WTC11 (cell line): ENCODE measurements around the gene SDR42E2. TPM values are rescaled to one million over a fixed set of nuclear protein-coding genes. Genes with fewer than 3 reads are reported as not detected.

Source experiments
- ATAC-seq: fragments of 200-7000 bp; cut with Tn5 transposase; 2 replicates; pipeline ENCODE4 v1.10.0; 2021; ENCODE audit warnings: mild to moderate bottlenecking, moderate library complexity
- CTCF ChIA-PET: fragments of 300-600 bp; sonication (Branson Sonifier 250); formaldehyde crosslinking; loops from one replicate; lab custom pipeline; 2021; ENCODE audit warnings: antibody characterized with exemption; lab: Charles Lee
- POLR2A ChIA-PET: fragments of 350-600 bp; sonication (Branson Sonifier 250); formaldehyde crosslinking; loops from one replicate; lab custom pipeline; 2021; ENCODE audit warnings: antibody characterized with exemption; lab: Charles Lee
- DNase-seq: peaks from one replicate; pipeline ENCODE4 v3.0.0; 2021; ENCODE audit warnings: low spot score
- H3K27ac Mint-ChIP-seq: 2 replicates; pipeline ENCODE4 v1.8.0; 2021; ENCODE audit warnings: mixed read lengths
- H3K27me3 Mint-ChIP-seq: 2 replicates; pipeline ENCODE4 v1.8.0; 2021; ENCODE audit warnings: low read depth, mild to moderate bottlenecking, moderate library complexity, mixed read lengths
- H3K36me3 Mint-ChIP-seq: 2 replicates; pipeline ENCODE4 v1.8.0; 2021; ENCODE audit warnings: mixed read lengths
- H3K4me1 Mint-ChIP-seq: 2 replicates; pipeline ENCODE4 v1.8.0; 2022; ENCODE audit warnings: mixed read lengths
- H3K4me3 Mint-ChIP-seq: 2 replicates; pipeline ENCODE4 v1.8.0; 2021; ENCODE audit warnings: mild to moderate bottlenecking, moderate library complexity, mixed read lengths
- H3K9me3 Mint-ChIP-seq: 2 replicates; pipeline ENCODE4 v1.8.0; 2021; ENCODE audit warnings: mixed read lengths
- CREM ChIP-seq: sonication (generic); formaldehyde crosslinking; IDR thresholded peaks from 2 replicates; pipeline ENCODE4 v1.8.1; 2022; ENCODE audit warnings: mild to moderate bottlenecking, missing genetic modification reagents, moderate library complexity
- ELF4 ChIP-seq: sonication (generic); formaldehyde crosslinking; IDR thresholded peaks from 2 replicates; pipeline ENCODE4 v1.8.1; 2022; ENCODE audit warnings: low read depth, mild to moderate bottlenecking, moderate library complexity, missing genetic modification reagents
- ETV6 ChIP-seq: sonication (generic); formaldehyde crosslinking; IDR thresholded peaks from 2 replicates; pipeline ENCODE4 v1.8.1; 2022; ENCODE audit warnings: mild to moderate bottlenecking, missing genetic modification reagents
- GTF2I ChIP-seq: fragments of 250-450 bp; sonication (Bioruptor Pico); conservative IDR thresholded peaks from 2 replicates; pipeline ENCODE4 v1.4.0; 2021; ENCODE audit warnings: mild to moderate bottlenecking
- NFE2L1 ChIP-seq: sonication (generic); formaldehyde crosslinking; IDR thresholded peaks from 2 replicates; pipeline ENCODE4 v1.8.1; 2023; ENCODE audit warnings: missing genetic modification reagents
- NFYB ChIP-seq: sonication (generic); formaldehyde crosslinking; conservative IDR thresholded peaks from 2 replicates; pipeline ENCODE4 v1.8.0; 2022; ENCODE audit warnings: low read depth, missing genetic modification reagents
- NR2C2 ChIP-seq: sonication (generic); formaldehyde crosslinking; IDR thresholded peaks from 2 replicates; pipeline ENCODE4 v1.8.0; 2022; ENCODE audit warnings: mild to moderate bottlenecking, missing genetic modification reagents
- SOX15 ChIP-seq: fragments of 250-450 bp; sonication (Bioruptor Pico); IDR thresholded peaks from 2 replicates; pipeline ENCODE4 v1.9.0; 2021; ENCODE audit warnings: mild to moderate bottlenecking
- TEAD1 ChIP-seq: sonication (generic); formaldehyde crosslinking; IDR thresholded peaks from 2 replicates; pipeline ENCODE4 v1.8.0; 2022; ENCODE audit warnings: mild to moderate bottlenecking, missing genetic modification reagents
- TEAD4 ChIP-seq: sonication (generic); formaldehyde crosslinking; IDR thresholded peaks from 2 replicates; pipeline ENCODE4 v1.8.0; 2022; ENCODE audit warnings: mild to moderate bottlenecking, missing genetic modification reagents
- ZNF138 ChIP-seq: sonication (generic); formaldehyde crosslinking; conservative IDR thresholded peaks from 2 replicates; pipeline ENCODE4 v1.8.1; 2022; ENCODE audit warnings: mild to moderate bottlenecking, moderate library complexity, missing genetic modification reagents
- ZNF219 ChIP-seq: sonication (generic); formaldehyde crosslinking; IDR thresholded peaks from 2 replicates; pipeline ENCODE4 v1.8.0; 2023; ENCODE audit warnings: missing genetic modification reagents, mild to moderate bottlenecking, borderline replicate concordance
- ZNF232 ChIP-seq: sonication (generic); formaldehyde crosslinking; IDR thresholded peaks from 2 replicates; pipeline ENCODE4 v1.8.0; 2022; ENCODE audit warnings: mild to moderate bottlenecking, missing genetic modification reagents
- ZNF416 ChIP-seq: fragments of 250-450 bp; sonication (Bioruptor Pico); IDR thresholded peaks from 2 replicates; pipeline ENCODE4 v1.9.0; 2021; ENCODE audit warnings: mild to moderate bottlenecking, inconsistent platforms
- ZNF671 ChIP-seq: fragments of 250-450 bp; sonication (Bioruptor Pico); IDR thresholded peaks from 2 replicates; pipeline ENCODE4 v1.8.0; 2021; ENCODE audit warnings: mild to moderate bottlenecking
- total RNA-seq: library from RNA; stranded (reverse); gene quantifications from 3 replicates; pipeline ENCODE4 v1.2.3, GENCODE V29; 2021
- TF ChIP-seq, protein P1 (sequence below): sonication (generic); formaldehyde crosslinking; IDR thresholded peaks from 2 replicates; pipeline ENCODE4 v1.8.1; 2022; ENCODE audit warnings: mild to moderate bottlenecking, missing genetic modification reagents, moderate library complexity, borderline replicate concordance
- TF ChIP-seq, protein P2 (sequence below): sonication (generic); formaldehyde crosslinking; IDR thresholded peaks from 2 replicates; pipeline ENCODE4 v1.8.1; 2023; ENCODE audit warnings: mild to moderate bottlenecking, missing genetic modification reagents
- TF ChIP-seq, protein P3 (sequence below): sonication (generic); formaldehyde crosslinking; IDR thresholded peaks from 2 replicates; pipeline ENCODE4 v1.8.1; 2023; ENCODE audit warnings: mild to moderate bottlenecking, missing genetic modification reagents, moderate library complexity
- TF ChIP-seq, protein P4 (sequence below): sonication (generic); formaldehyde crosslinking; IDR thresholded peaks from 2 replicates; pipeline ENCODE4 v1.8.0; 2022; ENCODE audit warnings: mild to moderate bottlenecking, missing genetic modification reagents
- TF ChIP-seq, protein P5 (sequence below): fragments of 250-450 bp; sonication (Bioruptor Pico); IDR thresholded peaks from 2 replicates; pipeline ENCODE4 v1.9.0; 2021; ENCODE audit warnings: mild to moderate bottlenecking
- TF ChIP-seq, protein P6 (sequence below): sonication (generic); formaldehyde crosslinking; IDR thresholded peaks from 2 replicates; pipeline ENCODE4 v1.8.1; 2022; ENCODE audit warnings: low read depth, mild to moderate bottlenecking, moderate library complexity, missing genetic modification reagents, borderline replicate concordance

Gene SDR42E2
- total RNA-seq, 1 experiment from 2014 or later, result 0.13 TPM

DNA sequence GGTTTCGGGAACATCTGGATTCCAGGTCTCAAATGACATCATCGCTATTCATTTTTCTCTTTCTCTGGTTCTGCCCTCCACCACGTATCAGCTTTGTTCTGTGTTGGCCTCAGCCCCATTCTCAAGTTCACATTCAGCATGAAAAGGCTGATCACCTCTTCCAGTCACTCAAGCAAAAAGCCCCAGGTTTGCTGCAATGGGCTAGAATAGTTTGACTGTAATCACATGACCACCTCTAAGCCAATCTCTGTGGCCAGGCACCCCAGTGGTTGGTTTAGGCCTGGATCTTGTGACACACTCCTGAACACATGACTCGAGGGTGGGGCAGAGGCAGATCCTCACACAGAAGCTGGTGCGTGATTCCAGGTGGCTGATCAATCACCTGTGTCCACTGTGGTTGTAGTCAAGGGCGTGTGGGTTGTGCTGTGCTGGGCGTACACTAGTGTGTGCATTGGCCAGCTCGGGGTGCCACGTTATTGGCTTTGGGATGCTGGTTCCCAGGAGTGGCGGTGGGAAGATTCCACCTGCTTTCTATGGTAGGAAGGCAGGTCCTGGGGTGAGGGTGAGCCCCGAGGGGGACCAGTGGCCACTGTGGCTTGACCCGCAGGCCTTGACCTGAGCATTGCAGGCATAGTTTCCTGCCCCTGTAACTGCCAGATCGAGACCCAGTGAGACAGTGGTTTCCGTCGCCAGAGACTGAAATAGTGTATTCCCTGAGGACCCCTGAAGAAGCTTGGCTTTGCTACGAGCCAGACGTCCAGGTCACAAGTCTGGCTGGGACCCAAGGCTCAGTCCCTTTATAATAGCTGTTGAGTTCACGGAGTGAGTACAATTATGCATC is 55.8 kb downstream of the SDR42E2 start:
- peaks cover 5% of the 10 kb centered on the region for H3K4me1 Mint-ChIP-seq
- H3K27ac Mint-ChIP-seq, result peak overlapping the region; percentile 65
- no peak for TF ChIP-seq TEAD4 (CRISPR knock-in tag)
- TF ChIP-seq, protein P1, sequence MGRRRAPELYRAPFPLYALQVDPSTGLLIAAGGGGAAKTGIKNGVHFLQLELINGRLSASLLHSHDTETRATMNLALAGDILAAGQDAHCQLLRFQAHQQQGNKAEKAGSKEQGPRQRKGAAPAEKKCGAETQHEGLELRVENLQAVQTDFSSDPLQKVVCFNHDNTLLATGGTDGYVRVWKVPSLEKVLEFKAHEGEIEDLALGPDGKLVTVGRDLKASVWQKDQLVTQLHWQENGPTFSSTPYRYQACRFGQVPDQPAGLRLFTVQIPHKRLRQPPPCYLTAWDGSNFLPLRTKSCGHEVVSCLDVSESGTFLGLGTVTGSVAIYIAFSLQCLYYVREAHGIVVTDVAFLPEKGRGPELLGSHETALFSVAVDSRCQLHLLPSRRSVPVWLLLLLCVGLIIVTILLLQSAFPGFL (CRISPR knock-in tag), result no peak
- TF ChIP-seq, protein P2, sequence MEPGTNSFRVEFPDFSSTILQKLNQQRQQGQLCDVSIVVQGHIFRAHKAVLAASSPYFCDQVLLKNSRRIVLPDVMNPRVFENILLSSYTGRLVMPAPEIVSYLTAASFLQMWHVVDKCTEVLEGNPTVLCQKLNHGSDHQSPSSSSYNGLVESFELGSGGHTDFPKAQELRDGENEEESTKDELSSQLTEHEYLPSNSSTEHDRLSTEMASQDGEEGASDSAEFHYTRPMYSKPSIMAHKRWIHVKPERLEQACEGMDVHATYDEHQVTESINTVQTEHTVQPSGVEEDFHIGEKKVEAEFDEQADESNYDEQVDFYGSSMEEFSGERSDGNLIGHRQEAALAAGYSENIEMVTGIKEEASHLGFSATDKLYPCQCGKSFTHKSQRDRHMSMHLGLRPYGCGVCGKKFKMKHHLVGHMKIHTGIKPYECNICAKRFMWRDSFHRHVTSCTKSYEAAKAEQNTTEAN (CRISPR knock-in tag), result no peak
- TF ChIP-seq TEAD1 (CRISPR knock-in tag), result no peak
- TF ChIP-seq ZNF138 (CRISPR knock-in tag), result no peak
- TF ChIP-seq, protein P3, sequence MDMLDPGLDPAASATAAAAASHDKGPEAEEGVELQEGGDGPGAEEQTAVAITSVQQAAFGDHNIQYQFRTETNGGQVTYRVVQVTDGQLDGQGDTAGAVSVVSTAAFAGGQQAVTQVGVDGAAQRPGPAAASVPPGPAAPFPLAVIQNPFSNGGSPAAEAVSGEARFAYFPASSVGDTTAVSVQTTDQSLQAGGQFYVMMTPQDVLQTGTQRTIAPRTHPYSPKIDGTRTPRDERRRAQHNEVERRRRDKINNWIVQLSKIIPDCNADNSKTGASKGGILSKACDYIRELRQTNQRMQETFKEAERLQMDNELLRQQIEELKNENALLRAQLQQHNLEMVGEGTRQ, result peak; percentile 87
- TF ChIP-seq, protein P4, sequence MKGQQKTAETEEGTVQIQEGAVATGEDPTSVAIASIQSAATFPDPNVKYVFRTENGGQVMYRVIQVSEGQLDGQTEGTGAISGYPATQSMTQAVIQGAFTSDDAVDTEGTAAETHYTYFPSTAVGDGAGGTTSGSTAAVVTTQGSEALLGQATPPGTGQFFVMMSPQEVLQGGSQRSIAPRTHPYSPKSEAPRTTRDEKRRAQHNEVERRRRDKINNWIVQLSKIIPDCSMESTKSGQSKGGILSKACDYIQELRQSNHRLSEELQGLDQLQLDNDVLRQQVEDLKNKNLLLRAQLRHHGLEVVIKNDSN, result peak; percentile 83
- TF ChIP-seq NFYB, result peak; percentile 56
- no peak overlapping the region for H3K4me3 Mint-ChIP-seq
- ATAC-seq, result peak; percentile 80
- no peak for DNase-seq
- CTCF ChIA-PET, result interaction anchor here (0.5 to 2.4 kb wide), 3 partner anchors 12 to 678 kb away, joined by 3 to 16 read pairs (median 4); partner anchors contain the start of gene EEF2K
- peaks cover 10% of the 10 kb centered on the region for H3K9me3 Mint-ChIP-seq
- POLR2A ChIA-PET, result interaction anchor here (0.8 kb wide), 1 partner anchor 27 kb away, joined by 3 read pairs; no protein-coding TSS in a partner anchor
- H3K36me3 Mint-ChIP-seq, result peaks cover 20% of the 10 kb centered on the region
- H3K27me3 Mint-ChIP-seq, result no peaks in the 10 kb centered on the region

DNA sequence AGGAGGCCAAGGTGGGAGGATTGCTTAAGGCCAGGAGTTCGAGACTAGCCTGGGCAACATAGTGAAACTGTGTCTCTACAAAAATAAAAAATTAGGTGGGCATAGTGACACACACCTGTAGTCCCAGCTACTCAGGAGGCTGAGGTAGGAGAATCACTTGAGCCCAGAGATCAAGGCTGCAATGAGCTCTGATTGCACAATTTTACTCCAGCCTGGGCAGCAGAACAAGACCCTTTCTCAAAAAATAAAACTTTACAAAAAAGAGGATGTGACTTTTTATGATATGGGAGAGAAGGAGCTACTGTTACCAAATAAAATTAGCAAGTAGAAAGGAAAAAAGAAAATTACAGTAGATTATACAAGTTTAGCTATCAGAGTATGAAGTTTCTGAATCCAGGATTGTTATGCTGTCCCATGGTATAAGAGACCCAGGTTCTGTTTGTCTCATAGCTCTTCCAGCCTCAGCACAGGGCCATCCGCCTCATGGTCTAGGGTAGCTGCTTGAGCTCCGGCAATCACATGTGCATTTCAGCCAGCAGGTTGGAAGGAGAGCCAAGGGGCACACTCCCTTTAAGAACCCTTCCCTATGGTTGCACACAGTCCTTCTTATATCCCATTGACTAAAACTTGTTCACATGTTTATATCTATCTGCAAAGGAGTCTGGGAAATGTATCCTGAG is 57.2 kb downstream of the SDR42E2 start:
- DNase-seq, result no peak
- ATAC-seq, result no peak
- no peak overlapping the region for H3K4me3 Mint-ChIP-seq
- no peak for TF ChIP-seq ELF4 (CRISPR knock-in tag)
- peak; percentile 44; the same call in 1 of the 2 replicates for TF ChIP-seq GTF2I (CRISPR knock-in tag)
- ChIA-PET CTCF (interaction anchor here (2.2 kb wide), 1 partner anchor 81 kb away, joined by 7 read pairs; no protein-coding TSS in a partner anchor), POLR2A (no interaction called here)
- peaks cover 12% of the 10 kb centered on the region for H3K36me3 Mint-ChIP-seq
- no peaks in the 10 kb centered on the region for H3K27me3 Mint-ChIP-seq
- no peak overlapping the region for H3K27ac Mint-ChIP-seq
- H3K4me1 Mint-ChIP-seq, result peaks cover 12% of the 10 kb centered on the region
- H3K9me3 Mint-ChIP-seq, result peaks cover 4% of the 10 kb centered on the region

DNA sequence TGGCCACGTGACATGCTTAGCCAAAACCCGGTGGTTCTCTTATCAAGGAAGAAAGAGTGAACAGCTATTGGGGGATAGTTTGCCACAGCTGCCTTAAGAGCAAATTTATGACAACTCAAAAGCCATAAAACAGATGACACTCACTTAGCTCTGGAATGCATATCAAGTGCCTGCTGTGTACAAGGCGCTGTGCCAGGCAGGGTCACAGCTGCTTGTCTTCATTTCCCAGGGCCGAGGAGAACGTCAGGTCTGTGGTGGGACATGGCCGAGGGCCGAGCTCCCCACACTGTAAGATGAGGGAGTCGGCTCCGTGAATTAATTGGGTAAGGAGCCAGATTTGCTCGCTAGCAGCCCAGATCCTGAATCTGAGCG is 57.7 kb downstream of the SDR42E2 start:
- ATAC-seq (no peak), DNase-seq (no peak)
- no peaks in the 10 kb centered on the region; the same call in 1 of the 2 replicates for H3K9me3 Mint-ChIP-seq
- no peak overlapping the region for H3K27ac Mint-ChIP-seq
- H3K27me3 Mint-ChIP-seq, result no peaks in the 10 kb centered on the region
- H3K36me3 Mint-ChIP-seq, result peaks cover 6% of the 10 kb centered on the region
- POLR2A ChIA-PET, result interaction anchor here (1.0 kb wide), 1 partner anchor 9 kb away, joined by 3 read pairs; no protein-coding TSS in a partner anchor
- peaks cover 17% of the 10 kb centered on the region for H3K4me1 Mint-ChIP-seq
- CTCF ChIA-PET, result interaction anchor here (2.2 kb wide), 1 partner anchor 80 kb away, joined by 7 read pairs; no protein-coding TSS in a partner anchor
- H3K4me3 Mint-ChIP-seq, result no peak overlapping the region
- no peak for TF ChIP-seq NR2C2 (CRISPR knock-in tag)
- TF ChIP-seq ETV6 (CRISPR knock-in tag), result no peak
- TF ChIP-seq, protein P5, sequence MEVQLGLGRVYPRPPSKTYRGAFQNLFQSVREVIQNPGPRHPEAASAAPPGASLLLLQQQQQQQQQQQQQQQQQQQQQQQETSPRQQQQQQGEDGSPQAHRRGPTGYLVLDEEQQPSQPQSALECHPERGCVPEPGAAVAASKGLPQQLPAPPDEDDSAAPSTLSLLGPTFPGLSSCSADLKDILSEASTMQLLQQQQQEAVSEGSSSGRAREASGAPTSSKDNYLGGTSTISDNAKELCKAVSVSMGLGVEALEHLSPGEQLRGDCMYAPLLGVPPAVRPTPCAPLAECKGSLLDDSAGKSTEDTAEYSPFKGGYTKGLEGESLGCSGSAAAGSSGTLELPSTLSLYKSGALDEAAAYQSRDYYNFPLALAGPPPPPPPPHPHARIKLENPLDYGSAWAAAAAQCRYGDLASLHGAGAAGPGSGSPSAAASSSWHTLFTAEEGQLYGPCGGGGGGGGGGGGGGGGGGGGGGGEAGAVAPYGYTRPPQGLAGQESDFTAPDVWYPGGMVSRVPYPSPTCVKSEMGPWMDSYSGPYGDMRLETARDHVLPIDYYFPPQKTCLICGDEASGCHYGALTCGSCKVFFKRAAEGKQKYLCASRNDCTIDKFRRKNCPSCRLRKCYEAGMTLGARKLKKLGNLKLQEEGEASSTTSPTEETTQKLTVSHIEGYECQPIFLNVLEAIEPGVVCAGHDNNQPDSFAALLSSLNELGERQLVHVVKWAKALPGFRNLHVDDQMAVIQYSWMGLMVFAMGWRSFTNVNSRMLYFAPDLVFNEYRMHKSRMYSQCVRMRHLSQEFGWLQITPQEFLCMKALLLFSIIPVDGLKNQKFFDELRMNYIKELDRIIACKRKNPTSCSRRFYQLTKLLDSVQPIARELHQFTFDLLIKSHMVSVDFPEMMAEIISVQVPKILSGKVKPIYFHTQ (CRISPR knock-in tag), result no peak
- TF ChIP-seq, protein P6, sequence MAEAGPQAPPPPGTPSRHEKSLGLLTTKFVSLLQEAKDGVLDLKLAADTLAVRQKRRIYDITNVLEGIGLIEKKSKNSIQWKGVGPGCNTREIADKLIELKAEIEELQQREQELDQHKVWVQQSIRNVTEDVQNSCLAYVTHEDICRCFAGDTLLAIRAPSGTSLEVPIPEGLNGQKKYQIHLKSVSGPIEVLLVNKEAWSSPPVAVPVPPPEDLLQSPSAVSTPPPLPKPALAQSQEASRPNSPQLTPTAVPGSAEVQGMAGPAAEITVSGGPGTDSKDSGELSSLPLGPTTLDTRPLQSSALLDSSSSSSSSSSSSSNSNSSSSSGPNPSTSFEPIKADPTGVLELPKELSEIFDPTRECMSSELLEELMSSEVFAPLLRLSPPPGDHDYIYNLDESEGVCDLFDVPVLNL (CRISPR knock-in tag), result no peak
- no peak for TF ChIP-seq ZNF219 (CRISPR knock-in tag)
- no peak for TF ChIP-seq ZNF232
- TF ChIP-seq SOX15 (CRISPR knock-in tag), result no peak
- TF ChIP-seq CREM (CRISPR knock-in tag), result no peak
- no peak for TF ChIP-seq ZNF416 (CRISPR knock-in tag)
- TF ChIP-seq NFE2L1 (CRISPR knock-in tag), result no peak
- no peak for TF ChIP-seq ZNF671 (CRISPR knock-in tag)
